Activated CD8-positive, alpha-beta memory T cell treated with anti-CD3 and anti-CD28 coated beads for 4 hours (primary cell): Measurements from ENCODE around the gene ITGAD.
A peak's percentile ranks its signal among the peaks of the same experiment; 100 is the strongest.
"Not testable (repeated sequence)": the region's sequence is repeated elsewhere in the genome, so short reads cannot be mapped to it uniquely, and the experiment has no call there.

Experiments used
- DNase-seq, 2 donors: peaks; one replicate each; pipeline ENCODE4 v3.0.0-alpha.2; 2020; ENCODE audit warnings: low read depth in 2 of 2

Gene ITGAD

GRCh38 chr16:31429796-31430195 lies 36.7 kb downstream of the ITGAD start:
- no peak for DNase-seq

- no peak for DNase-seq
Measured at GRCh38 chr16:31430380-31431052, 37.4 kb downstream of the ITGAD start.

GRCh38 chr16:31435341-31436220 lies 42.4 kb downstream of the ITGAD start:
- DNase-seq: no peak

- DNase-seq: no peak
Measured at GRCh38 chr16:31436221-31437045, 43.3 kb downstream of the ITGAD start.

GRCh38 chr16:31438414-31438813 lies 45.3 kb downstream of the ITGAD start:
- no peak for DNase-seq

GRCh38 chr16:31439023-31439422 lies 45.9 kb downstream of the ITGAD start:
- DNase-seq: not testable (repeated sequence)

- DNase-seq: no peak
Measured at GRCh38 chr16:31439519-31439918, 46.4 kb downstream of the ITGAD start.

- no peak for DNase-seq
Measured at GRCh38 chr16:31440516-31441184, 47.5 kb downstream of the ITGAD start.

GRCh38 chr16:31441956-31442355 lies 48.8 kb downstream of the ITGAD start:
- DNase-seq: no peak

GRCh38 chr16:31445931-31446330 lies 52.8 kb downstream of the ITGAD start:
- DNase-seq: not testable (repeated sequence)

- DNase-seq: no peak
Measured at GRCh38 chr16:31451201-31451600, 58.1 kb downstream of the ITGAD start.

GRCh38 chr16:31451681-31452351 lies 58.7 kb downstream of the ITGAD start:
- DNase-seq: no peak

- no peak for DNase-seq
Measured at GRCh38 chr16:31452631-31453106, 59.5 kb downstream of the ITGAD start.

GRCh38 chr16:31453255-31454204 lies 60.4 kb downstream of the ITGAD start:
- DNase-seq: no peak

- no peak for DNase-seq
Measured at GRCh38 chr16:31455601-31456314, 62.6 kb downstream of the ITGAD start.

- no peak for DNase-seq
Measured at GRCh38 chr16:31456988-31457360, 63.8 kb downstream of the ITGAD start.

GRCh38 chr16:31458073-31458843 lies 65.1 kb downstream of the ITGAD start:
- peak in 1 of 2 donors; percentile 32 for DNase-seq
